ENCODE measurements around the gene LRRC8D. TPM values are rescaled to one million over a fixed set of nuclear protein-coding genes. Genes with fewer than 3 reads are reported as not detected.

LRRC8D gene
- total and polyA plus RNA-seq, 2 of the 4 experiments (the other 2 are of a cell fraction) = 34.1 to 35.3 TPM

- Histone ChIP-seq H3K4me1 (ENCODE audit: control insufficient read depth, insufficient read depth, low read length) (peaks cover 4% of the 10 kb centered on the region), H4K20me1 (ENCODE audit: insufficient read depth, low read length) (peaks cover 4% of the 10 kb centered on the region; the same call in 1 of the 2 replicates), H3K79me1 (ENCODE audit: low read depth in 1 of 2, low read length in 2 of 2) (0 out of 4 replicates have a peak, but pooled peaks cover 0 to 2% of the 10 kb centered on the region in 2 experiments), H3K9me3 (ENCODE audit: control insufficient read depth, insufficient read depth, low read length) (no peaks in the 10 kb centered on the region), H2BK15ac (ENCODE audit: low read depth, low read length) (no peak overlapping the region), H3K36me3 (ENCODE audit: control insufficient read depth, insufficient read depth, low read length) (no peaks in the 10 kb centered on the region), H3K56ac (ENCODE audit: extremely low read depth, insufficient read depth, low read length) (no peak overlapping the region), H3K4ac (ENCODE audit: low read depth, low read length) (no peak overlapping the region), H4K91ac (ENCODE audit: insufficient read depth, low read depth, low read length) (no peak overlapping the region), H2BK20ac (ENCODE audit: low read depth, low read length) (no peak overlapping the region), H3K4me3 (ENCODE audit: insufficient read depth, low read depth, low read length) (no peak overlapping the region), H4K5ac (ENCODE audit: low read depth, low read length) (no peak overlapping the region), H2AFZ (replicated peaks; ENCODE audit: low read length, poor library complexity) (no peak overlapping the region), H4K8ac (ENCODE audit: low read depth in 2 of 2, low read length in 2 of 2) (no peak overlapping the region), H3K18ac (ENCODE audit: low read depth, low read length) (no peak overlapping the region), H2BK120ac (ENCODE audit: low read depth, low read length) (no peak overlapping the region), H3K14ac (replicated peaks; ENCODE audit: low read depth, low read length) (no peak overlapping the region), H2AK9ac (replicated peaks; ENCODE audit: low read depth, low read length, poor library complexity) (no peak overlapping the region), H2BK5ac (ENCODE audit: low read depth, low read length, poor library complexity, severe bottlenecking) (no peak overlapping the region), H3K4me2 (ENCODE audit: low read depth, low read length) (no peak overlapping the region), H3K23ac (ENCODE audit: low read depth, low read length) (no peak overlapping the region), H3K27me3 (ENCODE audit: control insufficient read depth, insufficient read depth, low read length) (no peaks in the 10 kb centered on the region), H3K9me1 (ENCODE audit: insufficient read depth, low read length) (0 out of 2 replicates have a peak, but pooled peaks cover 7% of the 10 kb centered on the region), H3K9ac (ENCODE audit: low read depth, low read length) (no peak overlapping the region), H2AK5ac (ENCODE audit: low read depth, low read length) (peak overlapping the region; percentile 60; the same call in 1 of the 2 replicates), H3K27ac (ENCODE audit: insufficient read depth, low read length) (no peak overlapping the region)
- ChIA-PET CTCF (no interaction called here), POLR2A (ENCODE audit: unreplicated experiment) (no interaction called here)
- TF ChIP-seq MAZ (IDR thresholded peaks at IDR 0.05; ENCODE audit: borderline replicate concordance, low read depth, low read length) (no peak), CHD1 (IDR thresholded peaks at IDR 0.05; ENCODE audit: low read depth, low read length) (no peak), FOS (IDR thresholded peaks at IDR 0.05; ENCODE audit: low read depth, low read length) (no peak)
- no CpG with 5 or more reads among the region's 6 CpGs for WGBS, 2 experiments (ENCODE audit: extremely low coverage in 2 of 2, insufficient read length in 1 of 2)
- in situ Hi-C loops (cut with MboI; ENCODE audit: low sequenced_read_pairs) (no loop called here), intact Hi-C loops (cut with micrococcal nuclease) (no loop called here), dilution Hi-C loops (cut with HindIII; ENCODE audit: low sequenced_read_pairs, unreplicated experiment) (no loop called here)
- BruUV-seq (replicated peaks) = no TSS peak
- ATAC-seq (ENCODE audit: low read depth) (peak; percentile 51), DNase-seq (no peak)
Observed at GRCh38 chr1:89832496-89833127, 11.8 kb downstream of the LRRC8D start.
